SU-DHL-6 (cell line): ENCODE results near the gene SERINC5.

Experiments
- H2AFZ ChIP-seq: fragments of 200-600 bp; sonication (generic); 2 replicates; pipeline ENCODE4 v1.6.1; 2014; ENCODE audit warnings: low read depth, mild to moderate bottlenecking, moderate library complexity, mixed read lengths, antibody characterized with exemption, low read length; ENCODE audit not compliant: severe bottlenecking
- H3F3A ChIP-seq: fragments of 200-600 bp; shearing (Covaris generic); 2 replicates; pipeline ENCODE4 v1.6.0; 2016; ENCODE audit warnings: antibody characterized with exemption, mild to moderate bottlenecking; ENCODE audit not compliant: insufficient read depth
- H3K27ac ChIP-seq: fragments of 200-600 bp; sonication (generic); 2 replicates; pipeline ENCODE4 v1.5.1; 2016; ENCODE audit warnings: low read depth, mild to moderate bottlenecking, low read length, moderate library complexity, mixed read lengths
- H3K27me3 ChIP-seq: fragments of 200-600 bp; sonication (generic), shearing (Covaris generic); 2 replicates; pipeline ENCODE4 v1.6.0; 2014; ENCODE audit warnings: mild to moderate bottlenecking, low read length
- H3K36me3 ChIP-seq: fragments of 200-600 bp; sonication (generic); 2 replicates; pipeline ENCODE4 v1.6.1; 2014; ENCODE audit warnings: mild to moderate bottlenecking, low read length, mixed read lengths
- H3K4me2 ChIP-seq: fragments of 300-600, 200-600 bp; shearing (Covaris generic), sonication (generic); 2 replicates; pipeline ENCODE4 v1.6.0; 2014; ENCODE audit warnings: low read length, low read depth, mild to moderate bottlenecking; ENCODE audit not compliant: poor library complexity, severe bottlenecking
- H3K4me3 ChIP-seq: fragments of 200-600 bp; sonication (generic); 2 replicates; pipeline ENCODE4 v1.5.1; 2014; ENCODE audit warnings: antibody characterized with exemption, low read length, mild to moderate bottlenecking, mixed read lengths; ENCODE audit not compliant: insufficient read depth, poor library complexity, severe bottlenecking
- H3K79me2 ChIP-seq: fragments of 200-600 bp; sonication (generic); 2 replicates; pipeline ENCODE4 v1.6.1; 2014; ENCODE audit warnings: mild to moderate bottlenecking, low read length, moderate library complexity; ENCODE audit not compliant: insufficient read depth
- H3K9ac ChIP-seq: fragments of 200-600 bp; sonication (generic); 2 replicates; pipeline ENCODE4 v1.7.0; 2014; ENCODE audit warnings: mild to moderate bottlenecking, low read length
- H3K9me2 ChIP-seq: fragments of 200-600 bp; sonication (generic); replicated peaks from 2 replicates; pipeline ENCODE4 v1.6.1; 2014; ENCODE audit warnings: low read length; ENCODE audit not compliant: insufficient read depth
- H3K9me3 ChIP-seq: fragments of 200-600 bp; sonication (generic); 2 replicates; pipeline ENCODE4 v1.6.1; 2014; ENCODE audit warnings: low read length, mixed read lengths; ENCODE audit not compliant: insufficient read depth
- H4K20me1 ChIP-seq: fragments of 200-600 bp; sonication (generic); 2 replicates; pipeline ENCODE4 v1.6.1; 2014; ENCODE audit warnings: low read depth, mild to moderate bottlenecking, antibody characterized with exemption, low read length, moderate library complexity, mixed read lengths
- EZH2phosphoT487 ChIP-seq: fragments of 200-600 bp; sonication (generic), shearing (Covaris generic); conservative IDR thresholded peaks from 2 replicates; pipeline ENCODE4 v1.6.1; 2018; ENCODE audit warnings: mild to moderate bottlenecking, antibody characterized with exemption, low read length, moderate library complexity, mixed read lengths
- TF ChIP-seq, protein P1 (sequence below): fragments of 200-600 bp; sonication (generic); IDR thresholded peaks from one replicate; pipeline ENCODE4 v1.5.1; 2017; ENCODE audit warnings: antibody characterized with exemption, mild to moderate bottlenecking, low read length, moderate library complexity; ENCODE audit not compliant: insufficient read depth, poor library complexity, severe bottlenecking

SERINC5 gene

DNA sequence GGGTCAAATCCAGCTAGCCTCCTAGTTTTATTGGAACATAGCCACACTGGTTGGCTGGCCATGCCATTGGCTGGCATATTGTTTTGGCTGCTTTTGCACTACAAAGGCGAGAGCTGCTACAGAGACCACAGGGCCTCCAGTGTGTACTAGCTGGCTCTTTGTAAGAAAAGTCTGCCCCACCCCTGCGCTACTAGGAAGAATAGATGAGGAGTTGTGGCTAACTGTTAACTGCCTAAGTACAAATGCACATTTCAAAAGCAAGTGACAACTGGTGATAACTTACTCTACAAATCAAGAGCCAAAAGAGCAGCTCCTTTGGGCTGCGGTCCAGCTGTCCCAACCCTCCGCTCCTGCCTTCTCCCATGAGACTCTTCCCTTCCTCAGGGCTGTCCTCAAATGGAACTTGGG lies 63.9 kb downstream of the SERINC5 start:
- Histone ChIP-seq H3K27ac (peak overlapping the region; percentile 99), H3K9me3 (no peaks in the 10 kb centered on the region), H4K20me1 (no peaks in the 10 kb centered on the region), H3K36me3 (peaks cover 3% of the 10 kb centered on the region; the same call in 1 of the 2 replicates), H3K27me3 (no peaks in the 10 kb centered on the region), H2AFZ (no peak overlapping the region), H3F3A (peaks cover 89% of the 10 kb centered on the region), H3K9ac (peak overlapping the region; percentile 68), H3K79me2 (peaks cover 87% of the 10 kb centered on the region), H3K9me2 (no peaks in the 10 kb centered on the region), H3K4me2 (peak overlapping the region; percentile 98), H3K4me3 (peak overlapping the region; percentile 34)
- TF ChIP-seq, protein P1, sequence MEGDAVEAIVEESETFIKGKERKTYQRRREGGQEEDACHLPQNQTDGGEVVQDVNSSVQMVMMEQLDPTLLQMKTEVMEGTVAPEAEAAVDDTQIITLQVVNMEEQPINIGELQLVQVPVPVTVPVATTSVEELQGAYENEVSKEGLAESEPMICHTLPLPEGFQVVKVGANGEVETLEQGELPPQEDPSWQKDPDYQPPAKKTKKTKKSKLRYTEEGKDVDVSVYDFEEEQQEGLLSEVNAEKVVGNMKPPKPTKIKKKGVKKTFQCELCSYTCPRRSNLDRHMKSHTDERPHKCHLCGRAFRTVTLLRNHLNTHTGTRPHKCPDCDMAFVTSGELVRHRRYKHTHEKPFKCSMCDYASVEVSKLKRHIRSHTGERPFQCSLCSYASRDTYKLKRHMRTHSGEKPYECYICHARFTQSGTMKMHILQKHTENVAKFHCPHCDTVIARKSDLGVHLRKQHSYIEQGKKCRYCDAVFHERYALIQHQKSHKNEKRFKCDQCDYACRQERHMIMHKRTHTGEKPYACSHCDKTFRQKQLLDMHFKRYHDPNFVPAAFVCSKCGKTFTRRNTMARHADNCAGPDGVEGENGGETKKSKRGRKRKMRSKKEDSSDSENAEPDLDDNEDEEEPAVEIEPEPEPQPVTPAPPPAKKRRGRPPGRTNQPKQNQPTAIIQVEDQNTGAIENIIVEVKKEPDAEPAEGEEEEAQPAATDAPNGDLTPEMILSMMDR, result no peak
- TF ChIP-seq EZH2phosphoT487, result no peak

- Histone ChIP-seq H3K79me2 (peaks cover 87% of the 10 kb centered on the region), H3K27ac (peak overlapping the region; percentile 99), H3K9me3 (no peaks in the 10 kb centered on the region), H3K4me3 (peak overlapping the region; percentile 34), H4K20me1 (no peaks in the 10 kb centered on the region), H3K27me3 (no peaks in the 10 kb centered on the region), H2AFZ (no peak overlapping the region), H3K36me3 (peaks cover 2% of the 10 kb centered on the region; the same call in 1 of the 2 replicates), H3K9ac (peak overlapping the region; percentile 68), H3K9me2 (no peaks in the 10 kb centered on the region), H3F3A (peaks cover 94% of the 10 kb centered on the region), H3K4me2 (peak overlapping the region; percentile 98)
- no peak for TF ChIP-seq EZH2phosphoT487
- TF ChIP-seq, protein P1, result no peak
These were observed 64.5 kb downstream of the SERINC5 start for GRCh38 chr5:80191397-80191796.

DNA sequence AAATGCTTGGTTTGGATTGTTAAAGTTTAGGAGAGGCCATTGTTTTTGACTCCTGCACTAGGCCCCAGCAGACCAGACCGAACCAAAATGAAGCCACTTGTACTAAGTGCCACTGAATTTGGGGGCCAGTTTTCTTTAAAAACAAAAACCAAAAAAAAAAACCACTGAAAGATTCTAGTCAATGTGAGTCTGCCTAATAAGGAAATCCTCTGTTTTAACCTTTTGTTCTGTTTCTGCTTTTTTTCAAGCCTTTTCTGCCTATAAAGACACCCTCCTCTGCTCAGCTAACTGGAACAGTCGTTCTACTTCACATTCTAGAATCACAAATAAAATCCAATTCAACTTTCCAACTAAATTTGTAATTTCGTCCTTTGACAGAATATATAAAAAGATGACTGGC lies 64.9 kb downstream of the SERINC5 start:
- H3K36me3 ChIP-seq, result no peaks in the 10 kb centered on the region
- H3K9ac ChIP-seq, result peak overlapping the region; percentile 68
- no peaks in the 10 kb centered on the region for H4K20me1 ChIP-seq
- peak overlapping the region; percentile 98 for H3K4me2 ChIP-seq
- TF ChIP-seq, protein P1, result no peak
- TF ChIP-seq EZH2phosphoT487, result no peak
- H3K79me2 ChIP-seq, result peaks cover 85% of the 10 kb centered on the region
- H3K9me3 ChIP-seq, result no peaks in the 10 kb centered on the region
- H3F3A ChIP-seq, result peaks cover 94% of the 10 kb centered on the region
- peak overlapping the region; percentile 99 for H3K27ac ChIP-seq
- H3K9me2 ChIP-seq, result no peaks in the 10 kb centered on the region
- peak overlapping the region; percentile 34 for H3K4me3 ChIP-seq
- H3K27me3 ChIP-seq, result no peaks in the 10 kb centered on the region
- H2AFZ ChIP-seq, result no peak overlapping the region
